Mesothelial cell of epicardium (in vitro differentiated cells): ENCODE measurements around the gene CLDND1. TPM values are rescaled to one million over a fixed set of nuclear protein-coding genes. Genes with fewer than 3 reads are reported as not detected.

ENCODE experiments used
- DNase-seq, 2 experiments: peaks; one replicate each; pipeline ENCODE4 v3.0.0; 2021; ENCODE audit warnings: low spot score in 2 of 2; ENCODE audit not compliant: unreplicated experiment in 2 of 2
- H3K27ac Mint-ChIP-seq: 2 replicates; pipeline ENCODE4 v1.8.0; 2021; ENCODE audit warnings: mixed read lengths
- H3K27me3 Mint-ChIP-seq: 2 replicates; pipeline ENCODE4 v1.8.0; 2021; ENCODE audit warnings: low read depth, mixed read lengths
- H3K36me3 Mint-ChIP-seq: 2 replicates; pipeline ENCODE4 v1.8.0; 2021; ENCODE audit warnings: mixed read lengths
- H3K4me1 Mint-ChIP-seq: 2 replicates; pipeline ENCODE4 v1.8.0; 2021; ENCODE audit warnings: mixed read lengths
- H3K4me3 Mint-ChIP-seq: 2 replicates; pipeline ENCODE4 v1.8.0; 2021; ENCODE audit warnings: mild to moderate bottlenecking, moderate library complexity, mixed read lengths
- H3K9me3 Mint-ChIP-seq: 2 replicates; pipeline ENCODE4 v1.8.0; 2021; ENCODE audit warnings: mixed read lengths
- total RNA-seq: library from RNA; stranded (reverse); gene quantifications from 3 replicates; pipeline ENCODE4 v1.2.1, GENCODE V29; 2021
- TF ChIP-seq, protein P1 (sequence below): fragments of 200-600 bp; sonication (generic); IDR thresholded peaks from one replicate; pipeline ENCODE4 v1.5.0; 2021; ENCODE audit warnings: antibody characterized with exemption; ENCODE audit not compliant: unreplicated experiment

CLDND1 gene
- total RNA-seq, 1 donor from 2014 or later: 89.0 TPM

DNA sequence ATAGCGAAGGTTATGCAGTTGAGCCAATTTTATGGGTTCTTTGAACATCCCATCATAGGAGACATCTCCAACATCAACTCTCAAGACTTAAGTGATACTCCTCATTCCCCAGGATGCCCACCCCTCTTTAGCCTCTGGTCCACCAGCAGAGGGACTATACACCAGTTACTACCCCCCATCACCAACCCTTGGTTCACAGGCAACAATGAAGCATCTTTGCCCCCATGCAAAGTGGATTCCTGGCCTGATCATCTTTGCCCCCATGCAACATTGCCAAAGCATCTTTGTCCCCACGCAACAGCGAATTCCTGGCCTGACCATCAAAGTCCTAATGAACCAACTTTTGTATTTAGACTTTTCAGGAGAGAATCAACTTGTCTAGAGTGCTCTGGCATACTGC lies 28.1 kb upstream of the CLDND1 start:
- Mint-ChIP-seq H3K36me3 (no peaks in the 10 kb centered on the region), H3K4me1 (no peaks in the 10 kb centered on the region), H3K27ac (no peak overlapping the region), H3K4me3 (no peak overlapping the region), H3K27me3 (peaks cover 16% of the 10 kb centered on the region), H3K9me3 (no peaks in the 10 kb centered on the region)
- no peak for DNase-seq
- TF ChIP-seq, protein P1, sequence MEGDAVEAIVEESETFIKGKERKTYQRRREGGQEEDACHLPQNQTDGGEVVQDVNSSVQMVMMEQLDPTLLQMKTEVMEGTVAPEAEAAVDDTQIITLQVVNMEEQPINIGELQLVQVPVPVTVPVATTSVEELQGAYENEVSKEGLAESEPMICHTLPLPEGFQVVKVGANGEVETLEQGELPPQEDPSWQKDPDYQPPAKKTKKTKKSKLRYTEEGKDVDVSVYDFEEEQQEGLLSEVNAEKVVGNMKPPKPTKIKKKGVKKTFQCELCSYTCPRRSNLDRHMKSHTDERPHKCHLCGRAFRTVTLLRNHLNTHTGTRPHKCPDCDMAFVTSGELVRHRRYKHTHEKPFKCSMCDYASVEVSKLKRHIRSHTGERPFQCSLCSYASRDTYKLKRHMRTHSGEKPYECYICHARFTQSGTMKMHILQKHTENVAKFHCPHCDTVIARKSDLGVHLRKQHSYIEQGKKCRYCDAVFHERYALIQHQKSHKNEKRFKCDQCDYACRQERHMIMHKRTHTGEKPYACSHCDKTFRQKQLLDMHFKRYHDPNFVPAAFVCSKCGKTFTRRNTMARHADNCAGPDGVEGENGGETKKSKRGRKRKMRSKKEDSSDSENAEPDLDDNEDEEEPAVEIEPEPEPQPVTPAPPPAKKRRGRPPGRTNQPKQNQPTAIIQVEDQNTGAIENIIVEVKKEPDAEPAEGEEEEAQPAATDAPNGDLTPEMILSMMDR: no peak

DNA sequence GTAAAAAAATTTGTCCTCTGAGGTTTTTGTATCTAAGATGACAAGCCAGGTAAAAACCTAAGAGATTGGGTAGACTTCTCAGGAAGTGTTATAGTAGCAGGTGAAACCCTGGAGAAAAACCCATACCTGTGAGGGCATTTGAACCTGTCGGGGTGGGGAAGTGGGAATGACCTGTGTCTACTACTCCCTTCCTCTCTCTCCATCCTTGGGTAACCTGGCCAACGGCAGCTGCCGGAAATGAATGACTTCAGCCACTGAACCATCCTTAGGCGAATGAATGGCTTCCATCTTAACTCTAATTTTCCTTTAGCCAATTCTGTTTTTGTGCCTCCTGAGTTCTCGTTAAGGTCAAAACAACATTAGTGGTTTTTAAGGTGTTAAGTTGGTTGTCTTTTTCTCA lies 25.8 kb upstream of the CLDND1 start:
- no peaks in the 10 kb centered on the region for H3K4me1 Mint-ChIP-seq
- H3K4me3 Mint-ChIP-seq: no peak overlapping the region
- no peak overlapping the region for H3K27ac Mint-ChIP-seq
- TF ChIP-seq, protein P1: no peak
- peaks cover 15% of the 10 kb centered on the region for H3K27me3 Mint-ChIP-seq
- H3K36me3 Mint-ChIP-seq: no peaks in the 10 kb centered on the region
- DNase-seq: no peak
- H3K9me3 Mint-ChIP-seq: no peaks in the 10 kb centered on the region

DNA sequence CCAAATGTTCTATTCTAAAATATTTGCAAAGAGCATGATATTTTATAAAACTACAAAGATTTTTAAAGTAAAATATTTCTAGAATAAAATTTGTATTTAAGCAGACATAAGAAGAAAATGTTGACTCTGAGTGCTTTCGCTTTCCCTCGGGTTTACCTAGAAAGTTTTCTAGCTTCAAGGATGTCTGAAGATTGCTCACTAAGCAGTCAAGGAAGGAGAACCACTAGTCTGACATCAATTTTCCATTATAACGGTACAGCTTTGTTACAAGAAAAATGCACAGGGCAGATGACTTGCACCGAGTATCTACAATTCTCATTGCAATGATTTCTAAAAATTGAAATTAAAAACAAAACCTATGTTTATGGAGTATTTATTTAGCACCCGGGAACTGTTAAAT lies 23.2 kb upstream of the CLDND1 start:
- Mint-ChIP-seq H3K36me3 (no peaks in the 10 kb centered on the region), H3K4me3 (no peak overlapping the region), H3K27ac (no peak overlapping the region), H3K9me3 (no peaks in the 10 kb centered on the region), H3K27me3 (peaks cover 24% of the 10 kb centered on the region), H3K4me1 (no peaks in the 10 kb centered on the region)
- DNase-seq: no peak
- TF ChIP-seq, protein P1: no peak

GRCh38 chr3:98542623-98543022 lies 19.9 kb upstream of the CLDND1 start:
- no peak for DNase-seq
- Mint-ChIP-seq H3K4me1 (no peaks in the 10 kb centered on the region), H3K27me3 (peaks cover 12% of the 10 kb centered on the region), H3K4me3 (no peak overlapping the region), H3K27ac (no peak overlapping the region), H3K36me3 (no peaks in the 10 kb centered on the region), H3K9me3 (no peaks in the 10 kb centered on the region)
- TF ChIP-seq, protein P1: no peak

GRCh38 chr3:98541695-98542094 lies 19.0 kb upstream of the CLDND1 start:
- Mint-ChIP-seq H3K4me1 (no peaks in the 10 kb centered on the region), H3K27me3 (peaks cover 12% of the 10 kb centered on the region), H3K9me3 (no peaks in the 10 kb centered on the region), H3K36me3 (no peaks in the 10 kb centered on the region), H3K27ac (no peak overlapping the region), H3K4me3 (no peak overlapping the region)
- TF ChIP-seq, protein P1: no peak
- DNase-seq: no peak

DNA sequence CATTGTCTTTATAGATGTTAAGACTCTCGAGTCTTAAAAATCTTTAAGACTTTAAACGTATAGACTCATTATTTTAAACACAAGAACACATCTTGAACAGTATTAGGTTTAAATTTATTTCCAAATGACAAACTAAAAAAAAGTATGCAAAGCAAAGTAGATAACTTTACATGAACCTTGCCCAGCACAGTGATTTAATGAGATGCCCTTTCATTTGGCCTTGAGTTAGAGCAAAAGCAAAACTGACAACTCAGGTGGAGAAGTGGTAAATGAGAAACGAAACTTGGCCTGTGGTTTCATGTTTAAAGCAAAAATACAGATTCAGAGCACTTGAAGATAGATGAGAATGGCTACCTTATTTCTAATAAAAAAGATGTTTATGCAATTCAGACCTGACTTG lies 17.6 kb upstream of the CLDND1 start:
- Mint-ChIP-seq H3K4me1 (no peaks in the 10 kb centered on the region), H3K27me3 (peaks cover 12% of the 10 kb centered on the region), H3K27ac (no peak overlapping the region), H3K4me3 (no peak overlapping the region), H3K9me3 (no peaks in the 10 kb centered on the region), H3K36me3 (no peaks in the 10 kb centered on the region)
- TF ChIP-seq, protein P1: no peak
- no peak for DNase-seq
